NB4 (cell line): ENCODE results near the gene KCTD1.
"Not testable (repeated sequence)": the region's sequence is repeated elsewhere in the genome, so short reads cannot be mapped to it uniquely, and the experiment has no call there.

Experiments
- DNase-seq: peaks from one replicate; pipeline ENCODE4 v3.0.0; 2010; ENCODE audit warnings: low read depth
- H3K4me3 ChIP-seq: one replicate; pipeline ENCODE4 v1.5.1; 2011; ENCODE audit warnings: mild to moderate bottlenecking, low read depth, low read length, moderate library complexity
- CTCF ChIP-seq: IDR thresholded peaks from one replicate; pipeline ENCODE4 v1.5.1; 2012; ENCODE audit warnings: low read depth, low read length
- MYC ChIP-seq: IDR thresholded peaks from 2 replicates; pipeline ENCODE4 v1.6.1; 2011; ENCODE audit warnings: low read depth, low read length
- POLR2A ChIP-seq: IDR thresholded peaks from 2 replicates; pipeline ENCODE4 v1.6.1; 2011; ENCODE audit warnings: mild to moderate bottlenecking; ENCODE audit not compliant: insufficient read length; ENCODE audit errors: extremely low read depth
- TF ChIP-seq, protein P1 (sequence below): IDR thresholded peaks from 2 replicates; pipeline ENCODE4 v1.6.1; 2011; ENCODE audit warnings: low read depth, low read length

KCTD1 gene

DNA sequence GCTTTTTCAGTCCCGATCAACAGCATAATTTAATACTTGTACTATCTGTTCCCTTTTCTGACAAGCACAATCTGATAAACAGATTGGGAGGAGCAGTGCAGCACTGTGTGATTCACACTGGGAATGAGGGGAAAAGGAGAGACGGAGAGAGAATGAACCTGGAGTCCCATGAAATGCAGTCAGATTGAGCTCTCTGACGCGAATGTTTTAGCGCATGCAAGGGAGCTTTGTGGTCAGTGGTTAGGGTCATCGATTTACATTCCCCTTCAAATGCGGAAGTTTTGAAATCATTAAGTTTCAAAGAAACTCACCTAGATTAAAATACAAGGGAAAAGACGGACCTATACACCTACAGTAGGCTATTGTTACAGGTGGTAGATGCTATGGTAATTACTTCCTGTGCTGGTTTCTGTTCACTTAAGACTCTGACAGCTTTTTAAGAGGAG is 99.6 kb downstream of the KCTD1 start:
- DNase-seq = peak; percentile 17
- H3K4me3 ChIP-seq = no peak overlapping the region
- no peak for TF ChIP-seq POLR2A
- no peak for TF ChIP-seq CTCF
- TF ChIP-seq, protein P1, sequence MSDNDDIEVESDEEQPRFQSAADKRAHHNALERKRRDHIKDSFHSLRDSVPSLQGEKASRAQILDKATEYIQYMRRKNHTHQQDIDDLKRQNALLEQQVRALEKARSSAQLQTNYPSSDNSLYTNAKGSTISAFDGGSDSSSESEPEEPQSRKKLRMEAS = no peak
- no peak for TF ChIP-seq MYC

DNA sequence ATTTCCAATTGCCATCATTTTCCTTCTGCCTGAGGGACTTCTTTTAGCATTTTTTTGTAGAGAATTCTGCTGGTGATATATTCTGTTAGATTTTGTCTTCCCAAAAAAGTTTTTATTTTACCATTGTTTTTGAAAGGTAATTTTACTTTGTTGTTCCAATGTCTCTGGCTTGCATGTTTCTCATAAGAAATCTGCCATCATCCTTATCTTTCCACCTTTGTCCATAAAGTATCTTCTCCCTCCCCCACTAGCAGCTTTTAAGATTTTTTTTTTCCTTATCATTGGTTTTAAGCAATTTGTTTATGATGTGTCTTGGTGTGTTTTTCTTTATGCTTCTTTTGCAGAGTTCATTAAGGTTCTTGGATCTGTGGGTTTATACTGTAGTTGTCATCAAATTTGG is 104.5 kb downstream of the KCTD1 start:
- no peak for DNase-seq
- TF ChIP-seq CTCF = no peak
- TF ChIP-seq, protein P1 = no peak
- TF ChIP-seq MYC = no peak
- TF ChIP-seq POLR2A = no peak

DNA sequence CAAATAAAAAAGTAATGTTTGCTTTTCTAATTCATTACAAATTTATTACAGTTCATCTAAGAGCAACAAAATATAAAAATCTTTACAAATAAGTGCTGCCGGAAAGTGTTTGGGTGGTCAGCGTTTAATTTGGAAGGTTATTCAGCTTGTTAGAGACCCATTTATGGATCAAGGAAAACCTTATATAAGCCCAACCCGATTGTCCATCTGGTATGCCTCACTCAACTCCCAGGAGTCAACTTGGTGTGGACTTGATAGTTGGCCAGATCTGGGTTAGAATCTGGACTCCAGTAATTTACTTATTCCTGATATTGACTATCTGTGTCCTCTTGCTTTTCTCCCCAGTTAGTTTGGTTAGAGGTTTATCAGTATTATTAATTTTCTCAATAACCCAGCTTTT is 106.2 kb downstream of the KCTD1 start:
- DNase-seq = no peak
- TF ChIP-seq CTCF = no peak
- TF ChIP-seq, protein P1 = no peak
- TF ChIP-seq MYC = no peak
- TF ChIP-seq POLR2A = no peak
- H3K4me3 ChIP-seq = no peak overlapping the region

More for the DNA sequence above, 104.5 kb downstream of the KCTD1 start:
- H3K4me3 ChIP-seq = no peak overlapping the region

DNA sequence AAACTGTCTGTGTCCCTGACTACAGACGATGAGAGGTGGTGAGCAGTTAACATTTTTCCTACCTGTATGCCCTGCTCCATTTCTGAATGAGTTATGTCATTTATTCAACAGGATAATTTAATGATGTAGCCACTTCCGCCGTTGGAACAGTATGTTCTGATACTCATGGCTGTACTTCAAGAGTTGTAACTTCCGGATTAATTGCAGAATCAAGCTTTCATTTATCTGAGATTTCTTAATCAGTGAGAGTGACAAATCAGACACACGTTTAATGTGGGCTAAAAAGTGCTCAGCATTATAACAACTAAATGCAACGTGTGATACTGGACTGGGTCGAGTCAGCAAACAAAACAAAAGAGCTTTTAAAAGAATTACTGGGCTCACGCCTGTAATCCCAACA is 107.7 kb downstream of the KCTD1 start:
- no peak for DNase-seq
- H3K4me3 ChIP-seq = no peak overlapping the region
- TF ChIP-seq MYC = no peak
- no peak for TF ChIP-seq CTCF
- no peak for TF ChIP-seq POLR2A
- TF ChIP-seq, protein P1 = no peak

- no peak for TF ChIP-seq CTCF
- TF ChIP-seq POLR2A = no peak
- TF ChIP-seq MYC = no peak
- TF ChIP-seq, protein P1 = no peak
- DNase-seq = no peak
- H3K4me3 ChIP-seq = no peak overlapping the region
Measured at GRCh38 chr18:26439537-26439936, 108.8 kb downstream of the KCTD1 start.

DNA sequence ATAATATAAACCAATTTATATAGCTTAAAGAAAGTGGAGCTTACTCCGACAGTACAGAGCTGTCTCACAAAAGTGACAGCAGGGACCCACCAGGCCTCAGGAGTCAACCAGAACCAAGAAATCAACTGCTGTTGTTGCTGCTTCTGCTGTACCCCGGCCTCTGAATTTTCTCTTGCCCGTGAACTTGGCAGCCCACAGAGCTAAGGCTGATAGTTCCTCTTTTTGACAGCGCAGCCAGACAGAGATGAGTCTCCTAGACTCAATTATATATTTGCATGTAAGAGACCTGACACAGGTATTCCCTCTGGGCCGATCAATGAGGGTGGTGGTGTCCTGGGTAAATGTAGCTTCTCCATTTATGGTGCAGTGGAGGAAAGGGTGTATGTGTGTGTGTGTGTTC is 109.4 kb downstream of the KCTD1 start:
- DNase-seq = peak; percentile 40
- TF ChIP-seq POLR2A (no peak), CTCF (no peak), MYC (no peak)
- TF ChIP-seq, protein P1 = no peak
- H3K4me3 ChIP-seq = no peak overlapping the region

DNA sequence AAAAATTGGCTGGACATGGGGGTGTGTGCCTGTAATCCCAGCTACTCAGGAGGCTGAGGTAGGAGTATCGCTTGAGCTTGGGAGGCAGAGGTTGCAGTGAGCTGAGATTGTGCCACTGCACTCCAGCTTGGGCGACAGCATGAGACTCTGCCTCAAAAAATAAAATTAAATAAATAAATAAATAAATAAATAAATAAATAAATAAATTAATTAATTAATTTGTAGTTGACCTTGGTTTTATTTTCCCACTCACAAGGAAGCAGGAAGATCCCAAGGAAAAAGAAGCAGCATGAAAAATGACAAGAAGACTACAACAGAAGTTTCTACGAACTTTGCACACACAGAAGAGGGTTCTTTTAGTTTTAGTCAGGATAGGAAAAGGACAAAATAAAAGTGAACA is 110.7 kb downstream of the KCTD1 start:
- not testable (repeated sequence) for H3K4me3 ChIP-seq, DNase-seq
